ENCODE data around the gene GINS1. TPM values are rescaled to one million over a fixed set of nuclear protein-coding genes. Genes with fewer than 3 reads are reported as not detected.

GINS1 gene
- total and polyA plus RNA-seq, 2 of the 8 experiments (the other 6 are each of a cell fraction or from before 2014, with no cell fraction given) = 44.7 to 68.4 TPM

DNA sequence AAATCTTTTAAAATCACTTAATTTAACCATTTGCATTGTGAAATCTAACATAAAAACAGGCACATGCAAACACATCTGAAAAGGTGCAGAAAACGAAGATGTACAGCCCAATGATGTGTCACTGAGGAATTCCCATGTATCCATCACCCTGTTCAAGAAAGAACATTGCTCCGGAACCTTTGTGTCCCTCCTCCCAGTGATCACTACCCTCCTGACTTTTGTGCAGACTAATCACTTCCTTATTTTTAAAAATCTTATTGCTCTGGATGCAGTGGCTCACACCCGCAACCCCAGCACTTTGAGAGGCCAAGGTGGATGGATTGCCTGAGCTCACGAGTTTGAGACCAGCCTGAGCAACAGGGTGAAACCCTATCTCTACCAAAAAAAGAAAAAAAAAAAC, 14.6 kb downstream of the GINS1 start:
- Histone ChIP-seq H3K27ac (ENCODE audit: low read depth, low read length) (no peak overlapping the region), H4K20me1 (replicated peaks in 1 of 2; ENCODE audit: control insufficient read depth in 1 of 2, insufficient read depth in 2 of 2, low read length in 2 of 2) (peaks cover under 1 to 5% of the 10 kb centered on the region in 2 experiments), H2BK120ac (replicated peaks; ENCODE audit: low read depth, low read length) (no peak overlapping the region), H3K4ac (replicated peaks; ENCODE audit: insufficient read length, low read depth, low read length) (no peak overlapping the region), H4K5ac (ENCODE audit: insufficient read length, low read depth, low read length) (no peak overlapping the region), H3K4me3 (ENCODE audit: extremely low read depth in 1 of 4, insufficient read depth in 2 of 4, low read depth in 3 of 4, low read length in 4 of 4) (no peak overlapping the region), H2AK5ac (ENCODE audit: low read depth, low read length) (no peak overlapping the region), H2BK5ac (ENCODE audit: low read depth, low read length) (no peak overlapping the region), H3K14ac (ENCODE audit: insufficient read length) (no peak overlapping the region), H3K4me2 (ENCODE audit: insufficient read depth in 1 of 2, low read depth in 2 of 2, low read length in 2 of 2) (no peak overlapping the region), H3K56ac (replicated peaks; ENCODE audit: insufficient read length, low read depth, low read length) (no peak overlapping the region), H3K23ac (ENCODE audit: insufficient read length) (no peak overlapping the region), H3K23me2 (ENCODE audit: low read depth, low read length) (no peaks in the 10 kb centered on the region; the same call in 1 of the 2 replicates), H4K8ac (ENCODE audit: extremely low read depth, insufficient read depth, low read length) (no peak overlapping the region), H3K36me3 (ENCODE audit: control insufficient read depth in 2 of 4, insufficient read depth in 4 of 4, low read length in 3 of 4) (peaks cover 13 to 78% (median 42%) of the 10 kb centered on the region in 4 experiments), H2BK15ac (ENCODE audit: low read length) (no peak overlapping the region), H4K91ac (replicated peaks; ENCODE audit: insufficient read length, low read length) (no peak overlapping the region), H3K79me1 (ENCODE audit: low read depth, low read length) (no peaks in the 10 kb centered on the region; the same call in 1 of the 2 replicates), H2BK20ac (ENCODE audit: low read length) (no peak overlapping the region), H2AFZ (ENCODE audit: low read length) (no peak overlapping the region), H3K27me3 (replicated peaks in 1 of 4; ENCODE audit: control insufficient read depth in 3 of 4, extremely low read depth in 1 of 4, insufficient read depth in 3 of 4, low read length in 3 of 4) (peaks cover 0 to 1% (median 0%) of the 10 kb centered on the region in 4 experiments; a peak in 1 of 7 replicates), H3K9me3 (ENCODE audit: insufficient read depth in 2 of 2, low read depth in 1 of 2, low read length in 1 of 2) (no peaks in the 10 kb centered on the region), H3K4me1 (replicated peaks in 1 of 4; ENCODE audit: control insufficient read depth in 3 of 4, insufficient read depth in 4 of 4, low read length in 3 of 4) (no peaks in the 10 kb centered on the region), H3K79me2 (ENCODE audit: control insufficient read depth in 1 of 2, insufficient read depth in 2 of 2, low read length in 2 of 2) (no peaks in the 10 kb centered on the region), H3K9ac (replicated peaks in 1 of 4; ENCODE audit: extremely low read depth in 1 of 4, low read depth in 3 of 4, low read length in 3 of 4) (no peak overlapping the region), H3K18ac (ENCODE audit: extremely low read depth, low read length) (no peak overlapping the region), H2BK12ac (ENCODE audit: low read depth, low read length) (no peak overlapping the region)
- CTCF ChIA-PET (ENCODE audit: partially characterized antibody) = interaction anchor here (0.9 to 1.2 kb wide), 2 partner anchors 23 to 127 kb away, joined by 3 read pairs; no protein-coding TSS in a partner anchor
- FAIRE-seq (no peak), DNase-seq (ENCODE audit: low read depth in 1 of 2, low spot score in 2 of 2) (no peak)
- POLR2A ChIA-PET (ENCODE audit: partially characterized antibody) = interaction anchor here (0.9 to 1.6 kb wide), 5 partner anchors 8 to 20 kb away, joined by 3 to 6 read pairs (median 5); partner anchors contain the start of gene GINS1
- TF ChIP-seq HDAC2 (IDR thresholded peaks at IDR 0.05; ENCODE audit: borderline replicate concordance in 1 of 2, low read depth in 2 of 2, low read length in 2 of 2) = no peak
- no peak for TF ChIP-seq SUZ12 (IDR thresholded peaks at IDR 0.05; ENCODE audit: low read length)
- TF ChIP-seq EGR1 (IDR thresholded peaks at IDR 0.05; ENCODE audit: borderline replicate concordance, low read depth, low read length) = no peak
- TF ChIP-seq FOSL1 (IDR thresholded peaks at IDR 0.05; ENCODE audit: insufficient read depth, low read depth, low read length) = no peak
- TF ChIP-seq RFX5 (IDR thresholded peaks at IDR 0.05; ENCODE audit: borderline replicate concordance, low read depth, low read length) = no peak
- 88% methylated on average over 4 of the region's 4 CpGs; no CpG with 5 or more reads in 1 of the 2 experiments for WGBS, 2 experiments (ENCODE audit: extremely low coverage in 1 of 2, insufficient coverage in 1 of 2, insufficient read length in 1 of 2, insufficient replicate concordance in 2 of 2, low coverage in 1 of 2, low lambda C conversion rate in 2 of 2, missing lambda C conversion rate in 1 of 2)

All from H1 (cell line).